HG03442 (cell line): ENCODE measurements around the gene PELO.
"Not testable (repeated sequence)": the region's sequence is repeated elsewhere in the genome, so short reads cannot be mapped to it uniquely, and the experiment has no call there.

ENCODE experiments used
- ATAC-seq: cut with Tn5 transposase; IDR thresholded peaks from one replicate; pipeline ENCODE4 v1.9.1; 2021; ENCODE audit warnings: mild to moderate bottlenecking, moderate library complexity; ENCODE audit not compliant: unreplicated experiment

The PELO gene

GRCh38 chr5:52799983-52800393 lies 12.3 kb downstream of the PELO start:
- ATAC-seq, result peak; percentile 84

- peak; percentile 43 for ATAC-seq
Observed at GRCh38 chr5:52800394-52801213, 12.9 kb downstream of the PELO start.

- no peak for ATAC-seq
Observed at GRCh38 chr5:52801329-52801728, 13.6 kb downstream of the PELO start.

GRCh38 chr5:52802272-52802973 lies 14.7 kb downstream of the PELO start:
- no peak for ATAC-seq

- ATAC-seq, result no peak
Observed at GRCh38 chr5:52802974-52803336, 15.2 kb downstream of the PELO start.

GRCh38 chr5:52804387-52804791 lies 16.7 kb downstream of the PELO start:
- no peak for ATAC-seq

GRCh38 chr5:52804981-52805380 lies 17.3 kb downstream of the PELO start:
- no peak for ATAC-seq

GRCh38 chr5:52805615-52806014 lies 17.9 kb downstream of the PELO start:
- ATAC-seq, result no peak

- no peak for ATAC-seq
Observed at GRCh38 chr5:52807037-52807436, 19.3 kb downstream of the PELO start.

- ATAC-seq, result no peak
Observed at GRCh38 chr5:52807723-52808122, 20.0 kb downstream of the PELO start.

GRCh38 chr5:52808316-52808901 lies 20.7 kb downstream of the PELO start:
- no peak for ATAC-seq

- ATAC-seq, result no peak
Observed at GRCh38 chr5:52809884-52810283, 22.2 kb downstream of the PELO start.

- ATAC-seq, result no peak
Observed at GRCh38 chr5:52810426-52810825, 22.7 kb downstream of the PELO start.

GRCh38 chr5:52811067-52811749 lies 23.5 kb downstream of the PELO start:
- ATAC-seq, result no peak

GRCh38 chr5:52814352-52815148 lies 26.8 kb downstream of the PELO start:
- no peak for ATAC-seq

- ATAC-seq, result no peak
Observed at GRCh38 chr5:52817818-52818217, 30.1 kb downstream of the PELO start.

GRCh38 chr5:52818360-52818759 lies 30.6 kb downstream of the PELO start:
- ATAC-seq, result no peak

GRCh38 chr5:52818807-52819206 lies 31.1 kb downstream of the PELO start:
- not testable (repeated sequence) for ATAC-seq

GRCh38 chr5:52821901-52822300 lies 34.2 kb downstream of the PELO start:
- no peak for ATAC-seq

- no peak for ATAC-seq
Observed at GRCh38 chr5:52822437-52822836, 34.7 kb downstream of the PELO start.

- ATAC-seq, result no peak
Observed at GRCh38 chr5:52824827-52825226, 37.1 kb downstream of the PELO start.
